HEK293 (cell line): ENCODE results near the gene FIGNL2.

ENCODE experiments used
- CTCF ChIA-PET: fragments of 350-600 bp; formaldehyde crosslinking; extraction: SDS; loops from one replicate; lab custom pipeline; 2021; ENCODE audit warnings: antibody characterized with exemption; lab: Yijun Ruan, JAX
- POLR2A ChIA-PET: fragments of 300-600 bp; formaldehyde crosslinking; extraction: SDS; loops from one replicate; lab custom pipeline; 2020; ENCODE audit warnings: antibody characterized with exemption, inconsistent platforms; lab: Yijun Ruan, JAX
- H3K27ac ChIP-seq: fragments of 200-500 bp; sonication (Bioruptor generic); 2 replicates; pipeline ENCODE4 v1.5.1; 2014; ENCODE audit warnings: low read depth, low read length, control low read depth, inconsistent platforms; ENCODE audit errors: extremely low read depth
- H3K36me3 ChIP-seq, 2 experiments: fragments of 200-500 bp in 1 of 2; sonication (Bioruptor generic) in 1 of 2; 1 replicate in 1 of 2; 2 replicates in 1 of 2; pipeline ENCODE4 v1.5.1; 2014 to 2017; ENCODE audit warnings: inconsistent platforms in 2 of 2, low read length in 2 of 2; ENCODE audit not compliant: control insufficient read depth in 2 of 2, insufficient read depth in 1 of 2
- H3K4me1 ChIP-seq: fragments of 200-500 bp; sonication (Bioruptor generic); 2 replicates; pipeline ENCODE4 v1.5.1; 2014; ENCODE audit warnings: mild to moderate bottlenecking, low read length, inconsistent platforms; ENCODE audit not compliant: control insufficient read depth, insufficient read depth
- H3K4me3 ChIP-seq: 2 replicates; pipeline ENCODE4 v1.5.1; 2011; ENCODE audit warnings: low read depth, mild to moderate bottlenecking, control low read depth, low read length, moderate library complexity
- H3K9me3 ChIP-seq: fragments of 200-500 bp; sonication (Bioruptor generic); 2 replicates; pipeline ENCODE4 v1.5.1; 2014; ENCODE audit warnings: low read depth, low read length, inconsistent platforms; ENCODE audit not compliant: control insufficient read depth, insufficient read depth
- AEBP2 ChIP-seq: fragments of 450-650 bp; formaldehyde crosslinking; IDR thresholded peaks from 2 replicates; pipeline ENCODE4 v1.5.1; 2016; ENCODE audit warnings: missing biosample characterization, missing genetic modification characterization, borderline replicate concordance
- BCL6B ChIP-seq: fragments of 450-650 bp; formaldehyde crosslinking; IDR thresholded peaks from 2 replicates; pipeline ENCODE4 v1.5.1; 2017; ENCODE audit warnings: missing biosample characterization, missing genetic modification characterization
- KLF10 ChIP-seq: fragments of 450-650 bp; IDR thresholded peaks from 2 replicates; pipeline ENCODE4 v1.5.1; 2018; ENCODE audit warnings: missing biosample characterization, mild to moderate bottlenecking, missing genetic modification characterization
- OVOL3 ChIP-seq: fragments of 450-650 bp; formaldehyde crosslinking; IDR thresholded peaks from 2 replicates; pipeline ENCODE4 v1.5.1; 2016; ENCODE audit warnings: missing biosample characterization, missing genetic modification characterization
- ZNF133 ChIP-seq: fragments of 450-650 bp; formaldehyde crosslinking; IDR thresholded peaks from 2 replicates; pipeline ENCODE4 v1.5.1; 2016; ENCODE audit warnings: missing biosample characterization, missing genetic modification characterization
- ZNF18 ChIP-seq: fragments of 450-650 bp; formaldehyde crosslinking; IDR thresholded peaks from 2 replicates; pipeline ENCODE4 v1.5.1; 2016; ENCODE audit warnings: missing biosample characterization, missing genetic modification characterization
- ZNF266 ChIP-seq: fragments of 450-650 bp; formaldehyde crosslinking; IDR thresholded peaks from 2 replicates; pipeline ENCODE4 v1.5.1; 2016; ENCODE audit warnings: missing biosample characterization, missing genetic modification characterization, low read depth
- ZNF37A ChIP-seq: fragments of 450-650 bp; IDR thresholded peaks from 2 replicates; pipeline ENCODE4 v1.5.1; 2018; ENCODE audit warnings: missing biosample characterization, missing genetic modification characterization
- ZNF488 ChIP-seq: fragments of 450-650 bp; formaldehyde crosslinking; IDR thresholded peaks from 2 replicates; pipeline ENCODE4 v1.5.1; 2016; ENCODE audit warnings: missing biosample characterization, missing genetic modification characterization
- ZNF518A ChIP-seq: fragments of 450-650 bp; formaldehyde crosslinking; conservative IDR thresholded peaks from 2 replicates; pipeline ENCODE4 v1.5.1; 2016; ENCODE audit warnings: low read depth, missing biosample characterization, missing genetic modification characterization
- ZNF621 ChIP-seq: fragments of 450-650 bp; formaldehyde crosslinking; IDR thresholded peaks from 2 replicates; pipeline ENCODE4 v1.5.1; 2017; ENCODE audit warnings: missing biosample characterization, missing genetic modification characterization
- ZNF670 ChIP-seq: fragments of 450-650 bp; formaldehyde crosslinking; IDR thresholded peaks from 2 replicates; pipeline ENCODE4 v1.5.1; 2016; ENCODE audit warnings: missing biosample characterization, missing genetic modification characterization, low read depth
- ZNF692 ChIP-seq: fragments of 450-650 bp; formaldehyde crosslinking; IDR thresholded peaks from 2 replicates; pipeline ENCODE4 v1.5.1; 2016; ENCODE audit warnings: missing biosample characterization, missing genetic modification characterization
- ZNF747 ChIP-seq: fragments of 450-650 bp; formaldehyde crosslinking; IDR thresholded peaks from 2 replicates; pipeline ENCODE4 v1.5.1; 2016; ENCODE audit warnings: missing biosample characterization, missing genetic modification characterization

Gene FIGNL2

GRCh38 chr12:51895378-51896135 is 47.0 kb upstream of the FIGNL2 start:
- ChIA-PET POLR2A (interaction anchor here (1.0 kb wide), 1 partner anchor 130 kb away, joined by 3 read pairs; no protein-coding TSS in a partner anchor), CTCF (interaction anchor here (0.8 to 4.6 kb wide), 12 partner anchors 7 to 130 kb away, joined by 3 to 40 read pairs (median 10); no protein-coding TSS in a partner anchor)
- Histone ChIP-seq H3K4me1 (no peaks in the 10 kb centered on the region), H3K9me3 (no peaks in the 10 kb centered on the region), H3K27ac (no peak overlapping the region), H3K4me3 (no peak overlapping the region), H3K36me3 (no peaks in the 10 kb centered on the region)
- TF ChIP-seq ZNF621, result no peak
- no peak for TF ChIP-seq OVOL3
- no peak for TF ChIP-seq KLF10 (tag by site-specific recombination)
- no peak for TF ChIP-seq BCL6B (tag by site-specific recombination)
- TF ChIP-seq ZNF670, result no peak
- no peak for TF ChIP-seq ZNF518A (tag by site-specific recombination)
- TF ChIP-seq ZNF133 (tag by site-specific recombination), result no peak
- TF ChIP-seq ZNF747 (tag by site-specific recombination), result no peak
- TF ChIP-seq ZNF37A, result no peak
- TF ChIP-seq AEBP2 (tag by site-specific recombination), result no peak
- TF ChIP-seq ZNF18, result no peak
- no peak for TF ChIP-seq ZNF692 (tag by site-specific recombination)
- TF ChIP-seq ZNF266 (tag by site-specific recombination), result no peak
- no peak for TF ChIP-seq ZNF488 (tag by site-specific recombination)
